Fibroblast of lung (primary cell): ENCODE measurements around the gene TAOK3. TPM values are rescaled to one million over a fixed set of nuclear protein-coding genes. Genes with fewer than 3 reads are reported as not detected.

ENCODE experiments used
- DNase-seq, 2 donors: peaks; one replicate each; pipeline versions ENCODE4 v3.0.0 to v3.0.0-alpha.2; 2010; ENCODE audit warnings: low read depth in 2 of 2
- H2AFZ ChIP-seq: 2 replicates; pipeline ENCODE4 v1.5.1; 2012; ENCODE audit warnings: low read length, control low read depth, inconsistent platforms
- H3K27ac ChIP-seq: 2 replicates; pipeline ENCODE4 v1.5.1; 2011; ENCODE audit warnings: low read length, control low read depth; ENCODE audit not compliant: insufficient read depth
- H3K27me3 ChIP-seq: 2 replicates; pipeline ENCODE4 v1.5.1; 2011; ENCODE audit warnings: mild to moderate bottlenecking, low read length; ENCODE audit not compliant: control insufficient read depth, insufficient read depth
- H3K36me3 ChIP-seq: 2 replicates; pipeline ENCODE4 v1.5.1; 2011; ENCODE audit warnings: low read length; ENCODE audit not compliant: control insufficient read depth, insufficient read depth
- H3K4me1 ChIP-seq: 2 replicates; pipeline ENCODE4 v1.5.1; 2011; ENCODE audit warnings: low read length; ENCODE audit not compliant: control insufficient read depth, insufficient read depth; ENCODE audit errors: extremely low read depth
- H3K4me2 ChIP-seq: 2 replicates; pipeline ENCODE4 v1.5.1; 2011; ENCODE audit warnings: low read length, control low read depth; ENCODE audit not compliant: insufficient read depth; ENCODE audit errors: extremely low read depth
- H3K4me3 ChIP-seq, 4 experiments: fragments of 200-600 bp in 1 of 4; sonication (generic) in 1 of 4; replicated peaks in 1 of 4; 2 replicates each; pipeline ENCODE4 v1.5.1; 2011 to 2016; ENCODE audit warnings: low read length in 4 of 4, low read depth in 3 of 4, mild to moderate bottlenecking in 3 of 4, control low read depth in 2 of 4, inconsistent platforms in 1 of 4, mixed read lengths in 1 of 4; ENCODE audit not compliant: insufficient read depth in 1 of 4; ENCODE audit errors: control extremely low read depth in 1 of 4
- H3K79me2 ChIP-seq: 2 replicates; pipeline ENCODE4 v1.5.1; 2012; ENCODE audit warnings: mild to moderate bottlenecking, low read length, inconsistent platforms; ENCODE audit not compliant: control insufficient read depth, insufficient read depth
- H3K9ac ChIP-seq: 2 replicates; pipeline ENCODE4 v1.5.1; 2011; ENCODE audit warnings: mild to moderate bottlenecking, low read length, control low read depth; ENCODE audit not compliant: insufficient read depth
- H3K9me3 ChIP-seq: 2 replicates; pipeline ENCODE4 v1.5.1; 2012; ENCODE audit warnings: low read depth, low read length; ENCODE audit not compliant: control insufficient read depth, insufficient read depth
- H4K20me1 ChIP-seq: 2 replicates; pipeline ENCODE4 v1.5.1; 2011; ENCODE audit warnings: low read length; ENCODE audit not compliant: control insufficient read depth, insufficient read depth; ENCODE audit errors: extremely low read depth
- EZH2 ChIP-seq: IDR thresholded peaks from 2 replicates; pipeline ENCODE4 v1.5.1; 2012; ENCODE audit warnings: low read length, control low read depth, mild to moderate bottlenecking; ENCODE audit errors: missing control alignments
- polyA minus RNA-seq: library from RNA; depleted of rRNA, polyadenylated mRNA; stranded (reverse); fragments of >200 nt; gene quantifications from 2 replicates; pipeline ENCODE4 v1.2.3, GENCODE V29; 2011; ENCODE audit warnings: low replicate concordance
- polyA plus RNA-seq, 2 donors: library from polyadenylated mRNA; depleted of rRNA in 1 of 2; stranded (reverse) in 1 of 2; unstranded in 1 of 2; fragments of >200 nt; gene quantifications; 2 replicates each; pipeline ENCODE4 v1.2.1, GENCODE V29; 2011 to 2012; ENCODE audit warnings: missing spikeins in 1 of 2
- total RNA-seq: library from RNA; depleted of rRNA; stranded (reverse); fragments of >200 nt; gene quantifications from 2 replicates; pipeline ENCODE4 v1.2.1, GENCODE V29; 2014
- TF ChIP-seq, protein P1 (sequence below), 2 donors: IDR thresholded peaks in 1 of 2; conservative IDR thresholded peaks in 1 of 2; 1 replicate in 1 of 2; 2 replicates in 1 of 2; pipeline ENCODE4 v1.5.1; 2011 to 2012; ENCODE audit warnings: low read length in 2 of 2, control low read depth in 1 of 2, inconsistent platforms in 1 of 2, low read depth in 1 of 2, mild to moderate bottlenecking in 1 of 2

The TAOK3 gene
- 41.6 and 64.7 TPM in 2 replicates for total RNA-seq
- 76.1 and 97.4 TPM in 2 replicates for polyA plus RNA-seq
- polyA plus RNA-seq (2012): 40.6 and 49.3 TPM in 2 replicates
- polyA minus RNA-seq: 118 and 162 TPM in 2 replicates

DNA sequence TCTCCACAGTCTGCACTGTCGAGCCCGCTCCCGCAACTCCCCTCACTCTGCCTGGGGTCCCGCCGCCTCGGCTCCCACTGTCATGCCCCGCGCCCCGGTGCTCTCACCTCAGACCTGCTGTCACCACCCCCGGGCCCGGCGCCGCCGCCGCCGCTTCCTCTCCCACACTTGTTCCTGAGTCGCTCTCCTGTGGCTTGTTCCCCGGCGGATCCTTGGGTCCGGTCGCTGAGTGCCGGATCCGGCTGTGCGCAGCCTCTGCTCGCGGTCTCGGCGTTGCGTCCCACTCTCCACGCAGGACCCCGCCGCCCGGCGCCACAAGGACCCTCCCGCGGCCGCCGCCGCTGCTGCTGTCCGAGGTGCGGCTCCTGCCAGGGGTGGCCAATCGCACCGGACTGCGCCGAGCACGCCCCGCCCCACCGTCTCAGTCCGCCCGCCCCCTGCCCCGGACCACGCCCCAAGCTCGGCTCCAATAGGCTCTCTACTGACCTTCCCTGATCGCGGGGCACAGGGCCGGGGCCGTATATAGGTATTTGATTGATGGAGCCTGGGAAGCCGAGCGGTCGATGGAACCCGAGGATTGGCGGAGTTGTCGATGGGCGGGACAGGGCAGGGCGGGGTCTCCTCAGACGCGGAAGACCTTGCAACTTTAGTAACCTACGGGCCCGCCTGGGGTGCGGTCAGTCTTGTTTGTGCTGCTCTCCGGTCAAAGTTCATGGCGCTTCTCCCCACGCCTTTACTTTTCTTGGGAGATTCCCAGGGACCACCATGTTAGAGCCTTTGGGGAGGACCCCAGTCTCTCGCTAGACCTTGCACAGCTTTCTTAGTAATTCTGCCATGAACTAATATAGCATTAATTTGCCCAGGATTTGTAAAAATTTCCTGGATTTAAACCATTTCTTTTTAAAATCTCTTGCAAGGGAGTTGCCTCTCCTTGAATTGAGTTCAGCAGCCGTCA lies at the start of gene TAOK3:
Gene TAOK3 (minus strand): TSS at position 367 of the 955 bp plus-strand sequence. CDS start 117,340 bp downstream, outside the sequence.
- Histone ChIP-seq H3K79me2 (peaks cover 64% of the 10 kb centered on the region), H3K27ac (peak within 1 kb of the TSS; percentile 82), H3K9ac (peak within 1 kb of the TSS; percentile 84), H3K4me1 (peaks cover 4% of the 10 kb centered on the region), H3K9me3 (no peaks in the 10 kb centered on the region), H3K4me2 (peak within 1 kb of the TSS; percentile 83), H4K20me1 (no peaks in the 10 kb centered on the region), H3K4me3 (peak within 1 kb of the TSS; percentile 72 to 94 (median 89)), H2AFZ (peak within 1 kb of the TSS; percentile 28), H3K36me3 (no peaks in the 10 kb centered on the region), H3K27me3 (no peaks in the 10 kb centered on the region)
- DNase-seq: peak; percentile 99
- TF ChIP-seq EZH2: no peak
- TF ChIP-seq, protein P1, sequence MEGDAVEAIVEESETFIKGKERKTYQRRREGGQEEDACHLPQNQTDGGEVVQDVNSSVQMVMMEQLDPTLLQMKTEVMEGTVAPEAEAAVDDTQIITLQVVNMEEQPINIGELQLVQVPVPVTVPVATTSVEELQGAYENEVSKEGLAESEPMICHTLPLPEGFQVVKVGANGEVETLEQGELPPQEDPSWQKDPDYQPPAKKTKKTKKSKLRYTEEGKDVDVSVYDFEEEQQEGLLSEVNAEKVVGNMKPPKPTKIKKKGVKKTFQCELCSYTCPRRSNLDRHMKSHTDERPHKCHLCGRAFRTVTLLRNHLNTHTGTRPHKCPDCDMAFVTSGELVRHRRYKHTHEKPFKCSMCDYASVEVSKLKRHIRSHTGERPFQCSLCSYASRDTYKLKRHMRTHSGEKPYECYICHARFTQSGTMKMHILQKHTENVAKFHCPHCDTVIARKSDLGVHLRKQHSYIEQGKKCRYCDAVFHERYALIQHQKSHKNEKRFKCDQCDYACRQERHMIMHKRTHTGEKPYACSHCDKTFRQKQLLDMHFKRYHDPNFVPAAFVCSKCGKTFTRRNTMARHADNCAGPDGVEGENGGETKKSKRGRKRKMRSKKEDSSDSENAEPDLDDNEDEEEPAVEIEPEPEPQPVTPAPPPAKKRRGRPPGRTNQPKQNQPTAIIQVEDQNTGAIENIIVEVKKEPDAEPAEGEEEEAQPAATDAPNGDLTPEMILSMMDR (conservative IDR thresholded peaks at IDR 0.05 in 1 of 2, IDR thresholded peaks at IDR 0.05 in 1 of 2; ENCODE audit: low read depth in 1 of 2, low read length in 2 of 2): no peak

DNA sequence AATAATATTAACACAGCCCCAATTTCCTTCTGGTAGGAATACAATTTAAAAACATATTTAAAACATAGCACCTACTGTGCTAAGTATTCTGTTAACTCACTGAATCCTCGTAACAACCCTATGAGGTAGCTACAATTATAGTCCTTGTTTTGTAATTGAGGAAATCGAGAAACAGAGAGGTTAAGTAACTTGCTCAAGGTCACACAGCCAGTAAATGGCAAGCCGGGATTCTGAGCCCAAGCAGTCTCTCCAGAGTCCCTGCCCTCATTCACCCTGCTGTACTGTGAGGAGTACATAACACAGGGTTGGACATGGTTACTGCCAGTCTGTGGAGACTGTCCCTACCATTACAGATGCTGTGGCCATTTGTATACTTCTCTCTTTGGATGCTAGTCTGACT lies 48.0 kb upstream of the TAOK3 start:
- DNase-seq: no peak
- H3K36me3 ChIP-seq: peaks cover 5% of the 10 kb centered on the region

More for the DNA sequence above, 48.0 kb upstream of the TAOK3 start:
- TF ChIP-seq, protein P1 (conservative IDR thresholded peaks at IDR 0.05 in 1 of 2, IDR thresholded peaks at IDR 0.05 in 1 of 2; ENCODE audit: low read depth in 1 of 2, low read length in 2 of 2): no peak
- TF ChIP-seq EZH2: no peak
- no peaks in the 10 kb centered on the region for H3K9me3 ChIP-seq
- H3K27ac ChIP-seq: no peak overlapping the region
- no peaks in the 10 kb centered on the region for H4K20me1 ChIP-seq
- no peaks in the 10 kb centered on the region for H3K79me2 ChIP-seq
- no peak overlapping the region for H3K9ac ChIP-seq
- no peaks in the 10 kb centered on the region for H3K27me3 ChIP-seq
- H3K4me1 ChIP-seq: no peaks in the 10 kb centered on the region
- no peak overlapping the region for H2AFZ ChIP-seq
- no peak overlapping the region for H3K4me3 ChIP-seq
- no peak overlapping the region for H3K4me2 ChIP-seq
